Osteoblast (primary cell): ENCODE results near the gene SEC23A. TPM values are rescaled to one million over a fixed set of nuclear protein-coding genes. Genes with fewer than 3 reads are reported as not detected.

ENCODE experiments used
- DNase-seq: peaks from one replicate; pipeline ENCODE4 v3.0.0; 2011; ENCODE audit warnings: low spot score, mixed read lengths; ENCODE audit not compliant: insufficient read length; ENCODE audit errors: missing footprints
- H2AFZ ChIP-seq: 2 replicates; pipeline ENCODE4 v1.6.0; 2011; ENCODE audit warnings: mild to moderate bottlenecking, low read length
- H3K27ac ChIP-seq: 2 replicates; pipeline ENCODE4 v1.5.1; 2011; ENCODE audit warnings: mild to moderate bottlenecking, low read depth, low read length, moderate library complexity
- H3K27me3 ChIP-seq: 2 replicates; pipeline ENCODE4 v1.6.0; 2012; ENCODE audit warnings: mild to moderate bottlenecking, control low read depth, inconsistent platforms, low read length, moderate library complexity; ENCODE audit not compliant: insufficient read depth
- H3K36me3 ChIP-seq: 2 replicates; pipeline ENCODE4 v1.5.1; 2011; ENCODE audit warnings: mild to moderate bottlenecking, low read length, control low read depth, moderate library complexity; ENCODE audit not compliant: insufficient read depth
- H3K4me1 ChIP-seq: 2 replicates; pipeline ENCODE4 v1.5.1; 2011; ENCODE audit warnings: mild to moderate bottlenecking, low read length, control low read depth, moderate library complexity; ENCODE audit not compliant: insufficient read depth
- H3K4me2 ChIP-seq: 2 replicates; pipeline ENCODE4 v1.6.0; 2011; ENCODE audit warnings: mild to moderate bottlenecking, low read length; ENCODE audit not compliant: insufficient read depth
- H3K4me3 ChIP-seq: fragments of 200-600 bp; sonication (generic); 3 replicates; pipeline ENCODE4 v1.5.1; 2012; ENCODE audit warnings: mild to moderate bottlenecking, low read length, inconsistent platforms; ENCODE audit not compliant: insufficient read depth
- H3K79me2 ChIP-seq: 2 replicates; pipeline ENCODE4 v1.6.0; 2012; ENCODE audit warnings: mild to moderate bottlenecking, low read length, control low read depth, inconsistent platforms; ENCODE audit not compliant: insufficient read depth
- H3K9me3 ChIP-seq: 2 replicates; pipeline ENCODE4 v1.5.1; 2011; ENCODE audit warnings: low read depth, low read length, control low read depth
- H4K20me1 ChIP-seq: 2 replicates; pipeline ENCODE4 v1.6.0; 2012; ENCODE audit warnings: mild to moderate bottlenecking, low read length, control low read depth; ENCODE audit not compliant: insufficient read depth
- total RNA-seq: library from RNA; depleted of rRNA; stranded (reverse); fragments of >200 nt; gene quantifications from 2 replicates; pipeline ENCODE4 v1.2.3, GENCODE V29; 2012
- TF ChIP-seq, protein P1 (sequence below): IDR thresholded peaks from 2 replicates; pipeline ENCODE4 v1.5.1; 2011; ENCODE audit warnings: mild to moderate bottlenecking, low read depth, low read length, moderate library complexity; ENCODE audit errors: extremely low read depth

SEC23A gene
- total RNA-seq, 1 donor = 326 TPM

DNA sequence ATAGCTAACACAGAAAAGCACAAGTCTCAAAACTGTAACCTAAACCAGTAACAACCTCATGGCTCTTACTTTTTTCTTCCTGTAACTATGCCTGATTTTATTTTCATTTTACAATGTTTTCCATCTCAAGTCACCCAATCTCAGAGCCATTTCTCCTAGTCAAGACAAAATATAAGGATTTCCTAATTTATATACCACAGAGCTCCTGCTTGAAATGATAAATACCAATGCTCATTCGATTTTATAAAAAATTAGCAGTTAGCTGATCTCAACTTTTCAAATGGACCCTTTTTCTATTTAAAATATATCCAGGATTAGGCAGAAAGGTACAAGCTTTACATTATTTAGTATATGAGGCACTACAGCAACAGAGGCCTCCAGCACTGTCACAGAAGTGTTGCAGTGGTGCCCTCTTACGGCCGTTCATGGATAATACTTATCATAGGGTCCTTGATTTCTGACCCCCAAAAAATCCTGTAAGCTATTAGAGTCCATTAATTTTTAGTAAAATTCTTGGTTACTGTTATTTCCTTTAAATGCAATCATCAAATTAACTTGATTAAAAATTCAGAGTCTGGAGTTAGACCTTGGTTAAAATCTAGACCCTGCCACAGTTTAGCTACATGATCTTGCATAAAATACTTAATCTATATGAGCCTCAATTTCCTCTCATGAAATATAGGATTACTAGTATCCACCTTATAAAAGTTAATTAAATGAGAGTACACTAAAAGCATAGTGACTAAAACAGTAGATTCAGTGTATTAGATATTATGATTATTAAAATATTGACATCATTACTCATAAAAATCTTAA is 68.3 kb downstream of the SEC23A start:
- DNase-seq = no peak
- H3K4me2 ChIP-seq = no peak overlapping the region
- peaks cover 88% of the 10 kb centered on the region for H3K36me3 ChIP-seq
- no peaks in the 10 kb centered on the region for H3K27me3 ChIP-seq
- H4K20me1 ChIP-seq = peaks cover 5% of the 10 kb centered on the region
- H3K9me3 ChIP-seq = no peaks in the 10 kb centered on the region
- H2AFZ ChIP-seq = no peak overlapping the region
- H3K4me1 ChIP-seq = no peaks in the 10 kb centered on the region
- H3K79me2 ChIP-seq = peaks cover 4% of the 10 kb centered on the region
- H3K4me3 ChIP-seq = no peak overlapping the region
- no peak overlapping the region for H3K27ac ChIP-seq
- TF ChIP-seq, protein P1, sequence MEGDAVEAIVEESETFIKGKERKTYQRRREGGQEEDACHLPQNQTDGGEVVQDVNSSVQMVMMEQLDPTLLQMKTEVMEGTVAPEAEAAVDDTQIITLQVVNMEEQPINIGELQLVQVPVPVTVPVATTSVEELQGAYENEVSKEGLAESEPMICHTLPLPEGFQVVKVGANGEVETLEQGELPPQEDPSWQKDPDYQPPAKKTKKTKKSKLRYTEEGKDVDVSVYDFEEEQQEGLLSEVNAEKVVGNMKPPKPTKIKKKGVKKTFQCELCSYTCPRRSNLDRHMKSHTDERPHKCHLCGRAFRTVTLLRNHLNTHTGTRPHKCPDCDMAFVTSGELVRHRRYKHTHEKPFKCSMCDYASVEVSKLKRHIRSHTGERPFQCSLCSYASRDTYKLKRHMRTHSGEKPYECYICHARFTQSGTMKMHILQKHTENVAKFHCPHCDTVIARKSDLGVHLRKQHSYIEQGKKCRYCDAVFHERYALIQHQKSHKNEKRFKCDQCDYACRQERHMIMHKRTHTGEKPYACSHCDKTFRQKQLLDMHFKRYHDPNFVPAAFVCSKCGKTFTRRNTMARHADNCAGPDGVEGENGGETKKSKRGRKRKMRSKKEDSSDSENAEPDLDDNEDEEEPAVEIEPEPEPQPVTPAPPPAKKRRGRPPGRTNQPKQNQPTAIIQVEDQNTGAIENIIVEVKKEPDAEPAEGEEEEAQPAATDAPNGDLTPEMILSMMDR = peak; percentile 44

DNA sequence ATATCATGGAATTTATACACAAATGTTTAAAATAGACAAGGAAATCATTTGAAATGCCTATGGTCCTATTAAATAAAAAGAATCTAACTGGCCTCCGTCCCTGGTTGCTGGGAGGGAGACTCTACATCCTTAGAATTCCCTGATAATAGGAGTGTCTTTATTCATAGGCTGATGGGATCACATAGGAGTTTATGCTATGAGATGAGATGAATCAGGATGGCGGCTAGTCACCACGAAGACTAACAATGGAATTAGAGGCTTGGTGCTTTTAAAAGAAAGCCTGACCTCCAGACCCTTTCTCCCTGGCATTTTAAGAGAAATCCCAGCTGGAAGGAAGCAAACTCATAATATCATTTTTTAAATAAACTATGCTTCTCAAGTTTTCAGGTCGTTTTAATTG is 69.7 kb downstream of the SEC23A start:
- no peaks in the 10 kb centered on the region for H3K27me3 ChIP-seq
- no peak overlapping the region for H3K4me2 ChIP-seq
- DNase-seq = peak; percentile 65
- H3K79me2 ChIP-seq = peaks cover 4% of the 10 kb centered on the region
- H3K9me3 ChIP-seq = no peaks in the 10 kb centered on the region
- H3K4me1 ChIP-seq = no peaks in the 10 kb centered on the region
- H3K4me3 ChIP-seq = no peak overlapping the region
- H2AFZ ChIP-seq = no peak overlapping the region
- TF ChIP-seq, protein P1 = no peak
- H3K27ac ChIP-seq = no peak overlapping the region
- H3K36me3 ChIP-seq = peaks cover 84% of the 10 kb centered on the region
- peaks cover 5% of the 10 kb centered on the region for H4K20me1 ChIP-seq

GRCh38 chr14:39030209-39030608 is 72.8 kb downstream of the SEC23A start:
- H3K4me1 ChIP-seq = no peaks in the 10 kb centered on the region
- no peak overlapping the region for H2AFZ ChIP-seq
- TF ChIP-seq, protein P1 = no peak
- no peak overlapping the region for H3K4me2 ChIP-seq
- H3K36me3 ChIP-seq = peaks cover 60% of the 10 kb centered on the region
- H3K27ac ChIP-seq = no peak overlapping the region
- no peak for DNase-seq
- peaks cover 10% of the 10 kb centered on the region for H4K20me1 ChIP-seq
- H3K9me3 ChIP-seq = no peaks in the 10 kb centered on the region
- no peak overlapping the region for H3K4me3 ChIP-seq
- peaks cover 6% of the 10 kb centered on the region for H3K79me2 ChIP-seq
- no peaks in the 10 kb centered on the region for H3K27me3 ChIP-seq

- Histone ChIP-seq H4K20me1 (peaks cover 10% of the 10 kb centered on the region), H2AFZ (no peak overlapping the region), H3K27ac (no peak overlapping the region), H3K27me3 (no peaks in the 10 kb centered on the region), H3K79me2 (peaks cover 8% of the 10 kb centered on the region), H3K9me3 (no peaks in the 10 kb centered on the region), H3K36me3 (peaks cover 56% of the 10 kb centered on the region), H3K4me2 (no peak overlapping the region), H3K4me3 (no peak overlapping the region), H3K4me1 (no peaks in the 10 kb centered on the region)
- TF ChIP-seq, protein P1 = no peak
- DNase-seq = no peak
Observed at GRCh38 chr14:39029789-39030188, 73.2 kb downstream of the SEC23A start.
